HG03097 (cell line): ENCODE data around the gene NRIP3.
A peak's percentile ranks its signal among the peaks of the same experiment; 100 is the strongest.
"Not testable (repeated sequence)": the region's sequence is repeated elsewhere in the genome, so short reads cannot be mapped to it uniquely, and the experiment has no call there.

Source experiments
- ATAC-seq: cut with Tn5 transposase; IDR thresholded peaks from one replicate; pipeline ENCODE4 v1.9.1; 2021; ENCODE audit not compliant: unreplicated experiment, low FRiP score

The NRIP3 gene

DNA sequence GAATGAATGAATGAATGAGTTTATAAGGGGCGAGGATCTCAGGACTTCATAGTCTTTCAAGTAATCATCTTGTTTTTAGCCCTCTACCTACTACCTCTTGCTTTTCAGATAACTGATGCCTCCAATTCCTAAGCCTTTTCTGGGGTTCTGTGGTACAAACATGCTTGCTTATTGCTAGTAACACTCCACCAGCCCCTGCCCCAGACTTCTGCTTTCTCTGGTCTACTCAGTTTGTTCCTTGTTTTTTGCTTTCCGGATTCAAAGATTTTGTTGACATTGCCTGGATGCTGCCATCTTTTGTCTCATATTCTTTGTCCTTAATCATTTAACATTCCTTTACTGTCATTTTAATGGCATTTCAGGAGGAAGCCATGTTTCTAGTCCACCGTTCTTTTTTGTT lies 30.7 kb downstream of the NRIP3 start:
- ATAC-seq: no peak

DNA sequence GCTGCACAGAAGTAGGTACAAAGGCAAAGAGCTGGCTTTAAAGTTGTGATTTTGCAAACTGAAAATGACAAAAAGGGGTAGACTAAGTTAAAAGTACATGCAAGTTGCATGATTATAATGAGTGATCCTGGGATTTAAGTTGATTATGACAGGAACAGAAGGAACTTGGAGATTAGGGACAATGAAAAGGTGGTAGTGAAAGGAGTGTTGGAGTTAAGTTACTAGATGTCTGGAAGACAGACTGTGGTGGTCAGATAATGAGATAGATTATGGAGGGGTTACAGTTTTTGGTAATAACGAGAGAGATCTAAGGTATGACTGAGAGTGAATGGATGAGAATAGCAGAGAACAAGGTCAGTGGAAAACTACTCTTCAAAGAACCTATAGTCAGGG lies 31.9 kb downstream of the NRIP3 start:
- ATAC-seq: no peak

DNA sequence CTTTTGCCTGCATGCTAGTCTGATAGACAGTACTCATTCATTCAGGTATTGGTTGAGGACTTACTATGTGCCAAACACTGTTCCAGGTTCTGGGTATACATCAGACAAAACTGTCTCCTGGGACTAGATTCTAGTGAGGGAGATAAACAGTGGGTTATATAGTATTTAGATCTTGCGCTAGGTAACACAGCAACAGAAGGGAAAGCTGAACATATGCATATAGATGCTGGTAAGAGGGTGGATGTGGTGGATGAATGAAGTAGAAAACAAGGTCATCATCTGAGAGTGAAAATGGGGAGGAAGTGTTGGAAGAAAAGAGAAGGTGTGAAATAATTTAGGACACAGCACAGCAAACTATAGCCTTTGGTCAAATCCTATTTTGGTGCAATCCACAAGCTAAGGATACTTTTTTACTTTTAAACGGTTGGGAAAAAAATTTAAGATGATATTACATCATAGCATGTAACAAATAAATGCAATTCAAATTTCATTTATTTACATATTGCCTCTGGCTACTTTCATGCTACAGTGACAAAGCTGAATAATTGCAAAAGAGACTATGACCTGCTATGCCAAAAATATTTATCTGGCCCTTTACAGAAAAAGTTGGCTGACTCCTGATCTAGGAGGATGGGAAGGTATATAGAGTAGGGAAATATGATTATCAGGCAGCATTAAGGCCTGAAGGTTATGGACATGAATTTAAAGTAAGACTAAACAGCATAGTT lies 32.4 kb downstream of the NRIP3 start:
- ATAC-seq: no peak

DNA sequence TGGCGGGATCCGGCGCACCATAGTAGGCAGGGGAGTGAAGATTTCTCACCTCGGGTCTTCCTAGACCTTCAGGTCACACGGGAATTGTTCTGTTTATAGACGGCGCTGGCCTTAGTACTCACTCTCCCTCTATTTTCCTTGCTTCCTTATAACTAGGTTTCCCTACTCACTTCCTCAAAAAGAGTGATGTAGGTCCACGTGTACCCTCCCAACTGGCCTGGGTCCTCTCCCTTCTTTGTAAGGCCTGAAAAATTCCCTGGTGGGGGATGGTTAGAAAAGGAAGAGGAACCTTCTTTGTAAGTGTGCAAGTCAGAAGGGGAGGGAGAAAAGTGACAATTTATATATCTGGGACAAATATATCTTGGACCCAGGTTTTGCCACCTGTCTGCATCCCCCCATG lies 36.6 kb downstream of the NRIP3 start:
- ATAC-seq: no peak

DNA sequence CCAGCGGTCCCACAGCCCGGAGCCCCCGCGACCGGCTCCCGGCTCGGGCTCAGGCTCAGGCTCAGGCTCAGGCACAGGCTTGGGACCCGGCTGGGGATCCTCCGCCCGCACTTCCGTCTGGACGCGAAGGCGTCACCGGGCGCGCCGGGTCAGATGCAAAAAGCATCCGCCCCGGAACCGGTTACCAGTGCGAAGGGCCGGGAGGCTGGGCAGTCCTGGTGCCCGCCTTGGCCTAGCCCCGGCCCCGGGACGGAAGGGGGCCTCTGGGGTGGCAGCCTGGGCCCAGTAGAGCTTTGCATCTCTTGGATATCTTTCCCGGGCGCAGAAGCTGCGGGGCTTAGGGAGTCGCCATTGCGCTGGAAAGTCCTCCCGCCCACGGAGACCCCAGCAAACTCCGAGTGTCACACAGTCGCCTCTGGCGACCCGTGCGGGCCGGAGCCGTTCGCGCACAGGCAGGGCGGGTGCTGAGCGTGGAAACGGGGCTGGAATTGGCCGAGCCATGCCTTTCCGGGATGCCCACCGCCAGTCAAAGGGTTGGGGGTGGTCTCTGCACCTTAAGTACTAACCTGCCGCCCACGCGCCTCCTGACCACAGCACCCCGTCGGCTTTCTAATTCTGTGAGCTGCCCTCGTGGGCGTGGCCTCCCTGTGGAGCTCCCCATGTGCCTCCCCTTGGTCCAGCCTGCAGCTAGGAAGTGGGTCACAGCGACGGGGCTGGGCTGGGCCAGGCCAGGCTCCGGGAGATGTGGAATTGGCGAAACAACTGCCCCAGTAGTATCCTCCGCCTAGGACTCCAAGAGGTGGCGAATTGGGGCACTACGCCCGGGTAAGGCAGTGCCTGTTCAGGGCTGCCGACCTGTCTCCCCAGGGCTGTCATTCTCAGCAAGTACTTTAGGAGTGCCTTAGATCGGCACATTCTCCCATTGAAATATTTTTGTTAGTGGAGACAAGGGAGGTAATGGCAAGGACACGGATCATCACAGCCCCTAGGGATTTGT lies 39.2 kb downstream of the NRIP3 start, which contains the start of gene TMEM9B:
TMEM9B (minus strand) TSS at position 119 of the 997 bp plus-strand sequence. CDS start 129 bp downstream, outside the sequence.
- peak; percentile 80 for ATAC-seq

DNA sequence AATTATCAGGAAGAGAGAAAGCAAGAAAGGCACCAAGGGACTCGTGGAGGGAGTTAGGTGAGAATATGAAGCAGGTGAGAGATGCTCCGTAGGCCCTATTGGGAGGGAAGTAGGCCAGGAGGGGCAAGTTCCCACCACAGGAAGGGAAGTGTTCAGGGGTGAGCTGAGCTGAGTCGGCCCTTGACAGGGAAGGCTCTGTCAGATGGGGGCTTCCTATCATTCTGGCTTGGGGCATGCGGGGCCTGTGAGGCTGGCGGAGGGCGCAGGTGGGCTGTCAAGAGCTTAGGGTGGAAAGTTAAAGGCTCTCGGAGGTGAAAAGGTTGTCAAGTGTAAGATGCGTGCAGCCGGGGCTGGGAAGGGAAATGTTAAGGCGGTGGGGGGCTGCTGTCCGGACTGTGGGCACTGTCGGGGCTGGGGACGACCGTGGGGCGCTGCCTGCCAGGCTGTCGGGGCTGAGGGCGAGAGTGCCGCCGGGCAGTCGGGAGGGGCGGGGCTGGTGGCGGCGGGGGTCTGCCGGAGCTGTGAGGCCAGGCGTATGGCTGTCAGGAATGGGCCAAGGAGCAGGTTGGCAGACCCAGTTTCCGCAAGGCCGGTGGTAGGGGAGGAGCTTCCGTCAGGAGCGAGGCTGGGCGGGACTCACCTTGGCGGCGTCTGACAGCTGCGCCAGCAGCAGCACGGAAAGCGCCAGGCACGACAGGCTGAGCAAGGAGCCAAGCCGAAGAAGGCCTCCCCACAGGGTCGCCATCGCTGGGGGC lies 40.1 kb downstream of the NRIP3 start:
- peak; percentile 44 for ATAC-seq

DNA sequence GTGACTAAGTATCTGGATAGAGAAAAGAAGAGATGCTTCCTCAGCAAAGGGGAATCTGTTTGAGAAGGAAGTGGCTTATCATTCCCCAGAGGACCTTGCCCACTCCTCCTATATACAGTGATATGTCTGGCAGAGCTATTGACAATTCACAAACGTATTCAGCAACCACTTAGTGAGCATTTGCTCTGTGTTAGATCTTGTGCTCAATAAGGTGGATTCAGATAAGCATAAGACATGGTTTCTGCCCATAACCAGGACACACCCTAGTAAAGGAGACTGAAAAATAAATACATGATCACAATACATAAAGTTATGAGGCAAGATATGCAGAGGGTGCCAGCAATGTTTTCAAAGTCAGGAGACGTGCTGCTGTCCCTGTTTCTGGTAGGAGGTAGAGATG lies 41.0 kb downstream of the NRIP3 start:
- ATAC-seq: no peak

DNA sequence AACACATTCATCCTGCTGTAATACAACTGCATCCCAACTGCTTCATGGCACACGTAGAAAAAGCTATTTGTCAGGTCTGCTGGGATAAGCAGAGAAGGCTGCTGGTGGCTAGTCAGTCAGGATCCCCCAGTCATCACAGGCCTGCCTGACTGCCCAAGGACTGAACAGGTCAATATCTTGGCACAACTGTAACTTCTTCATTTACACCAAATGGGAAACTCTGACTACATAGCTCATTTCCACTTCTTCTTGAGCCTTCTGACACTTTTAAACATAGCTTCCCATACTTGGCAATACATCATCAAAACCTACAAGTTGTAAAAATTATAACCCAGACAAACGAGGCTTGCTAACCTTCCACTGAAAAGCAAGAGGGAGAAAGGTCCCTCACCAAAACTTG lies 42.4 kb downstream of the NRIP3 start:
- ATAC-seq: no peak

DNA sequence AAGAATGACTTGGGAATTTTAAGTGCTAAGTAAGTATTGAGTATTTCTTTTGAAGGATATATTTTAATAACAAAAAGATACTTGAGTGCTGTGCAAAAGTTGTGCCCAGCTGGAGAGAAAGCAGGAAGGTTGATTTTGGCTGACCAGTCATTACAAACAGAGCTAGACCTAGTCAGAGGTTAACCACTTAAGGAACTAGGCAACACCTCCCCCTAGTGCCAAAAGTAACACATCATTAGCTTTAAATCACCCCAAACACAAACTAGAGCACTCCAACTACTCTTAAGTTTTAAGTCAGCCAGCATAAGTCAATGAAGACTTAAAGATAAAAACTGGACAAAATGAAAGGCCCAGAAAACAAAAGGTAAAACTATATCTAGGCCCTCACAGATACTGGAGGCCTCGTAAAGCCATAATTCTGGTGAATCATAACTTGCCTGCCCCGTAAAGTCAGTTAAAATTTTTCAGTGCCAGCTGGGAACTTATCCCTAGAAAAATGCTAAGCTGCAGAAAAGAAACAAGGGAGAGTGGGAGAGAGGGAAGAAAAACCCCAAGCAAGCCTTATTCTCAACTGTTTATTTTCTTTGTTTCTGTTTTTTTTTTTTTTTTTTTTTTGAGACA lies 44.1 kb downstream of the NRIP3 start:
- ATAC-seq: peak; percentile 31

DNA sequence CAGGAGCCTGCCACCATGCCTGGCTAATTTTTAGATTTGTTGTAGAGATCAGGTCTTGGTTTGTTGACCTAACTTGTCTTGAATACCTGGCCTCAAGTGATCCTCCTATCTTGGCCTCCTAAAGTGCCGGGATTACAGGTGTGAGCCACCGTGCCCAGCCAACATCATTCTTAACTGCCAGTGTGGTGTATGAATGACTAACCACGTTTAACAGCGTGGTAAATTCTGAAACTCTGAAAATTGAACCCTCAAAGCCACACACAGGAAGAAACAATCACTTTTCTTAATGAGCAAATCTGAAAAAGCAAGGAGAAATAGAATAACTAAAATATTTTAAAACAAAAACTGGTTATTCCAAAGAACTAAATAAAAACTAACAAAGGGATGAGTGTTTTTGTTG lies 46.9 kb downstream of the NRIP3 start:
- ATAC-seq: no peak

DNA sequence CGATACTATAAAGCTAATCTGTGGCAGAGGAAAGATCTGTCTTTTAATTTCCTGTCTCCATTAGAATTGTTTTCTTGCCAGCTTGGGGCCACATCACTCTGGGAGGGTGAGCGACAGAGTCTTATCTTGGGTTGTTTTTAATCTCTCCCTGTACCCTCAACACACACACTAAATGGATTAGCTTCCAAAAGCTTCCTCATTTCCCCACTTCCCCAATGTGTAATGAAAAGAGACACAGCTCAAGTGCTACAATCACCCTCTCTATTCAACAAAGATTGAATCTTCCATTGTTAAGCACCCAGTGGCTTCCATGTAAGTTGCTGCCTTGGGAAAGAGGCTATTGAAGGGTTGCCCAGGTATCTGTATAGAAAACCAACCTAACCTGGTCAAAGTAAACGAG lies 54.9 kb downstream of the NRIP3 start:
- no peak for ATAC-seq

DNA sequence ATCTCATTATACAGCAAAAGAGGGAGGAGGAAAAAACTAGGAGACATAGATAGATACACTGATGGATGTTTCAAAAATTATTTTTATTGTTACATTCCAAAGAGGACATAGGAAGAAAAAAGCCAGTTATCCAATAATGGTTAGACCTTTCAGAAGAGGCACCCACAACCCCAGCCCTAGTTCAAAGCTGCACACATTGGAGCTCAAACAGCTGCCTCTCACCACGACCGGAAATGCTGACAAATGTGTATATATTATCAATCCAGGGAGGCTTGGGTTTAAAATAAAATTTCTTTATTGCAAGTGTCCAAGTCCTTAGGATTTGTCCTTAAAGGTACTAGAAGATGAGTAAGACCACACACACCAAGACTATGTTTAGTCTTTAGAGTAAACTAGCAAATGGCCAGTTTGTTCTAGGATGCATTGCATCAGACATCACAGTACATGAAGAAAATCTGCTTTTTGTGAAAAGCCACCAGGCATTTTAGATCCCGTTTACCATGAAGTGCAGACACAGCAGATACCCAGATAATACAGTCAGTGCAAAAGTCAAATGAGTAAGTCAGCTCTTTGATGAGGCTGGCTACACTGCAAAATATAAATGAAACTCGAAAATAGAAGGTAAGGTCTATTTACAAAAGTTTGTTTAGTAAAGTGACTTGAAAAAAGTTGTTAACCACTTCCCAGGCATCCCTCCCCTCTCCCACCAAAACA lies 56.4 kb downstream of the NRIP3 start:
- ATAC-seq: no peak

DNA sequence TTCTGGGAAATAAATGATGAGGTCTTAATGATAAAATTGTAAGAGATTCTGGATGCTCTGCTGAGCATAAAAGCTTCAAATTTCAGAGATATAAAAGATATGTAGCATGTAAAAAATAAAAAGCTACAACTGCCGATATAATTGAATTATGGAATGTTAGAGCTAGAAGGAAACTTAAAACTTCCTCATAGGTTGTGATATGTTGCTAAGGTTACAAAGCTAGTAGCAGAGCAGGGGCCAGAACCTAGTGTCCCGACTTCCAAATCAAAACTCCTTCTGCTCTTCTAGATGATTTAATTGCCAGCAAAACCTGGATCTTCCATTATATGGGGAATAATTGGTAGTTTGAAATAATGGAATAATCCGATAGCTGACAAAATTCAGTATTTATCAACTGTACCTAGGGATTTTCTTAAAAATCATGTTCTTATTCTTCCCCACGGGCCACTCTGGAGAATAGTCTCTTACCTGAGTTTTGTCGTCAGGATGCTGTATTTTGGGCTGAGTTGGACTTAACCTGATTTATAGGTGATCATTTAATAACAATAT lies 61.2 kb downstream of the NRIP3 start, which contains the start of gene ASCL3:
ASCL3 (minus strand) TSS at position 499 of the 549 bp plus-strand sequence. CDS start 4,855 bp downstream, outside the sequence.
- no peak for ATAC-seq

DNA sequence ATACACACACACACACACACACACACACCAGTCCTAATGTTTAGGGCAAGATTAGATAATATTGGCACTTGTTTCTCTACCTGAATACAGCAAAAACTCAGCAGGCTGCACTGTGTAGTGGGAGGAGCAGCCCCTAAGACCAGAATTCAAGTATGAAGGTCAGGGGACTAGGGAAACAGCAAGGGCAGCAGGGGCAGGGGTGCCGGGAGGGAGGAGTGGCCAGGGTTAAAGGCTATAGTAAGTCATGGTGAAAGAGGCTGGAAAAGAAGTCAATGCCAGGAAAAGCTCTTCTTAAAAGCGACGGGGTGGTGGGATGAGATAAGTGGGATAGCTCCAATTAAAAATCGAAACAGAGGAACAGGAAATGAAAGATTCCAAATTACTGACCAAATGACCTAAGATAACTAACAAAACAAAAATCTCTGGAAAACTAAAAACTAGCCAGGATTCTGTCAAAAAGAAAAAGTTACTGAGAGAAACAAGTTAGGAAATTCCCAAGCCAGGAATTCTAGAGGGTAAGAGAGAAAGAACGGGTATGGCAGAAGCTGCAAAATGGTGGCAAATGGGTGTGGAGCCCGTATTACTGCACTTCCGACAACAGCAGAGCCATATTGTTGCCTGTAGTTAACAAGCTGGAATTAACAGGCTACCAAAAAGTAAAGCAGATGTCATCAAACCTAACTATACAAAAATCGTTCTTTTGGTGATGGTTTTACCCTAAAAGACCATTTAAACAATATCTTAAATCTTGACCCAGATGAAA lies 62.3 kb downstream of the NRIP3 start:
- ATAC-seq: no peak

DNA sequence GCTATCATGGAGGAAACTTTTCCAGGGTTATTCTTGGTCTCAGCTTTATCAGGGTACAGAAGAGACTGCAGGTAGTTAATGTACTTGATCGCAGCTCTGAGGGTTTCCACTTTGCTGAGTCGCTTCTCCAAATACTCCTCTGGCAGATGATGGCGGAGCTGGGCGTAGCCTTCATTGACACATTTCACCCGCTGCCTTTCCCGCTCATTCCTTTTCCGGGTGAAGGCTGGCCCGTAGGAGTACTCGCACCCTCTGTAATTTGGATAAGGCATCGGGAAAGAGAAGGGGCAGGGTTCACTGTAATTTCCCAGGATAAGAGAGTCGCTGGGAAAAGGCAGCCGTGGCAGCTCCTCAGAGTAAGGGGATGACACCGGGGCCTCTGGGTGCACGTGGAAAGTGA lies 66.1 kb downstream of the NRIP3 start:
- ATAC-seq: no peak

DNA sequence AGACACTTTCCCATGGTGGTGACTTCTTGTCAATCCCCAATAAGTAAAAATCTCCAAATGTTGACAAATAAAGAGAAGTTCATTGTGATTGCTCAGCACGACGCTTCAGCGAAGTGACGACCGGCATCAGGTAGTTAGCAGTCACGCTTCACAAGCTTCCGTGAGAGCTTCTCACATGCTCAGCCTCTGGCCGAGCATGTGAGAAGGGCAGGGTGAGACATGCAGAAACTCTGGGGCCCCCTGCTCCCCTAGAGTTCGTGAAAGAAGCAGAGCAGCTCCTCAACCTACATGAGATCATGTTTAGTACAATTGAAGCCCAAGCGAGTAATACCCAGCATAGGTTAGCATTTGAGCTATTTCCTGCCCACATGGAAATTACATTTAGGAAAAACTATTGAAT lies 66.6 kb downstream of the NRIP3 start:
- no peak for ATAC-seq

DNA sequence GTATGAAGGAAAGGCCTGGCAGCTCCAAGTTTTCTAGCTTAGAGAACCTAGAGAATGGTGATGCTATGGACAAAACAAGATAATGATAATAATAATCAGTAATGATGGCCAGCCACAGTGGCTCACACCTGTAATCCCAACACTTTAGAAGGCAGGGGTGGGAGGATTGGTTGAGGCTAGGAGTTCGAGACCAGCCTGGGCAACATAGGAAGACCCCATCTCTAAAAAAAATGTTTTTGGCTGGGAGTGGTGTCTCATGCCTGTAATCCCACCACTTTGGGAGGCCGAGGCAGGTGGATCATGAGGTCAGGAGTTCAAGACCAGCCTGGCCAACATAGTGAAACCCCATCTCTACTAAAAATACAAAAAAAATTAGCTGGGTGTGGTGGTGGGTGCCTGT lies 68.0 kb downstream of the NRIP3 start:
- not testable (repeated sequence) for ATAC-seq

DNA sequence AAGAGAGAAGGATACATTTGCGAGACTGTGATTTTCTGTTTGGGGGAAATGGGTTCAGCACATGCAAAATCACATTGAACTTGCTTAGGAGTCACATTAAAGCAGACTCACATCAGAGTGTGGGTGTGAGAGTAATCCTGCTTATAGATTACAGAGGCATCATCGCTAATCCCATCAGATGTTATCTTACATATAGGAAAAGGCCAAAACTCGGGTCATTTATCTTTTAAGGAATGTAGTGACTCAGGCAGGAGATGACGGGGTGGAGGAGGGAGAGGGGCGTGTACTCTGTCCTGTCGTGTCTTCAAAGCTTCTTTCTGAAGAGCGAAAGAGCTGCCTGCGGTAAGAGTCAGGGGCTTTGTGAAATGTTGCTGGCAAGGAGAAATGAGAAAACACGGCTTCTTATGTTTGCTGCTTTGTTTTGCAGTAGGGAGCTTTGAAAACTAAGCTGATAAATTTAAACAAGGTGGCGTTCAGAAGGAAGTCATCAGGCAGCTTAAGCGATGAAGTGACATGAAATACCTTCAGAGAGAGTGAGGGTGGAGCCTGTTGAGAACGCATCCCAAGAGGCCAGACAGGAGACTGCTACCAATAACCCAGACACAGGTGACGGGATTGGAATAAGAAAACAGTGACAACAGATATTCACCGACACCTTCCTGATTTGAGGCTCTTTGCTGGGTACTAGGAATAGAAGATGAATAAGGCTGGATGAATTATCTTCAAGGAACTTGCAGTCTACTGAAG lies 68.9 kb downstream of the NRIP3 start:
- ATAC-seq: no peak
